HEK293 (cell line): ENCODE data around the gene SLC25A19.

Experiments used
- CTCF ChIA-PET: fragments of 350-600 bp; formaldehyde crosslinking; extraction: SDS; loops from one replicate; lab custom pipeline; 2021; ENCODE audit warnings: antibody characterized with exemption; lab: Yijun Ruan, JAX
- POLR2A ChIA-PET: fragments of 300-600 bp; formaldehyde crosslinking; extraction: SDS; loops from one replicate; lab custom pipeline; 2020; ENCODE audit warnings: antibody characterized with exemption, inconsistent platforms; lab: Yijun Ruan, JAX
- H3K27ac ChIP-seq: fragments of 200-500 bp; sonication (Bioruptor generic); 2 replicates; pipeline ENCODE4 v1.5.1; 2014; ENCODE audit warnings: low read depth, low read length, control low read depth, inconsistent platforms; ENCODE audit errors: extremely low read depth
- H3K36me3 ChIP-seq, 2 experiments: fragments of 200-500 bp in 1 of 2; sonication (Bioruptor generic) in 1 of 2; 1 replicate in 1 of 2; 2 replicates in 1 of 2; pipeline ENCODE4 v1.5.1; 2014 to 2017; ENCODE audit warnings: inconsistent platforms in 2 of 2, low read length in 2 of 2; ENCODE audit not compliant: control insufficient read depth in 2 of 2, insufficient read depth in 1 of 2
- H3K4me1 ChIP-seq: fragments of 200-500 bp; sonication (Bioruptor generic); 2 replicates; pipeline ENCODE4 v1.5.1; 2014; ENCODE audit warnings: mild to moderate bottlenecking, low read length, inconsistent platforms; ENCODE audit not compliant: control insufficient read depth, insufficient read depth
- H3K4me3 ChIP-seq: 2 replicates; pipeline ENCODE4 v1.5.1; 2011; ENCODE audit warnings: low read depth, mild to moderate bottlenecking, control low read depth, low read length, moderate library complexity
- H3K9me3 ChIP-seq: fragments of 200-500 bp; sonication (Bioruptor generic); 2 replicates; pipeline ENCODE4 v1.5.1; 2014; ENCODE audit warnings: low read depth, low read length, inconsistent platforms; ENCODE audit not compliant: control insufficient read depth, insufficient read depth
- HOXD13 ChIP-seq: sonication (generic); formaldehyde crosslinking; IDR thresholded peaks from 2 replicates; pipeline ENCODE4 v1.8.0; 2022; ENCODE audit warnings: missing genetic modification reagents, borderline replicate concordance
- KLF17 ChIP-seq: fragments of 450-650 bp; formaldehyde crosslinking; IDR thresholded peaks from 2 replicates; pipeline ENCODE4 v1.5.1; 2016; ENCODE audit warnings: missing biosample characterization, missing genetic modification characterization
- SCRT1 ChIP-seq: fragments of 450-650 bp; formaldehyde crosslinking; IDR thresholded peaks from 2 replicates; pipeline ENCODE4 v1.5.1; 2016; ENCODE audit warnings: missing biosample characterization, missing genetic modification characterization, borderline replicate concordance
- SCRT2 ChIP-seq: fragments of 450-650 bp; formaldehyde crosslinking; IDR thresholded peaks from 2 replicates; pipeline ENCODE4 v1.5.1; 2016; ENCODE audit warnings: missing biosample characterization, missing genetic modification characterization
- ZBTB7A ChIP-seq: fragments of 450-650 bp; formaldehyde crosslinking; IDR thresholded peaks from 2 replicates; pipeline ENCODE4 v1.5.1; 2016; ENCODE audit warnings: low read depth, missing biosample characterization, missing genetic modification characterization
- ZNF121 ChIP-seq: fragments of 450-650 bp; formaldehyde crosslinking; IDR thresholded peaks from 2 replicates; pipeline ENCODE4 v1.5.1; 2016; ENCODE audit warnings: missing biosample characterization, missing genetic modification characterization
- ZNF341 ChIP-seq: fragments of 450-650 bp; formaldehyde crosslinking; IDR thresholded peaks from 2 replicates; pipeline ENCODE4; 2016; ENCODE audit warnings: low read depth, missing biosample characterization, missing genetic modification characterization
- ZNF354C ChIP-seq: fragments of 450-650 bp; formaldehyde crosslinking; IDR thresholded peaks from 2 replicates; pipeline ENCODE4 v1.5.1; 2016; ENCODE audit warnings: missing biosample characterization, missing genetic modification characterization, low read depth, borderline replicate concordance
- ZNF426 ChIP-seq: fragments of 450-650 bp; formaldehyde crosslinking; IDR thresholded peaks from 2 replicates; pipeline ENCODE4 v1.5.1; 2017; ENCODE audit warnings: missing biosample characterization, missing genetic modification characterization, mild to moderate bottlenecking, inconsistent platforms, moderate library complexity
- ZNF560 ChIP-seq: fragments of 450-650 bp; formaldehyde crosslinking; IDR thresholded peaks from 2 replicates; pipeline ENCODE4 v1.5.1; 2017; ENCODE audit warnings: missing biosample characterization, missing genetic modification characterization, borderline replicate concordance
- ZNF600 ChIP-seq: fragments of 450-650 bp; formaldehyde crosslinking; IDR thresholded peaks from 2 replicates; pipeline ENCODE4 v1.5.1; 2016; ENCODE audit warnings: missing biosample characterization, missing genetic modification characterization
- ZNF664 ChIP-seq: fragments of 450-650 bp; formaldehyde crosslinking; IDR thresholded peaks from 2 replicates; pipeline ENCODE4 v1.5.1; 2016; ENCODE audit warnings: missing biosample characterization, missing genetic modification characterization
- ZNF791 ChIP-seq: fragments of 450-650 bp; formaldehyde crosslinking; IDR thresholded peaks from 2 replicates; pipeline ENCODE4 v1.5.1; 2016; ENCODE audit warnings: missing biosample characterization, missing genetic modification characterization
- ZSCAN23 ChIP-seq: fragments of 450-650 bp; formaldehyde crosslinking; IDR thresholded peaks from 2 replicates; pipeline ENCODE4 v1.5.1; 2016; ENCODE audit warnings: missing biosample characterization, missing genetic modification characterization
- ZXDB ChIP-seq: fragments of 450-650 bp; formaldehyde crosslinking; IDR thresholded peaks from 2 replicates; pipeline ENCODE4 v1.5.1; 2016; ENCODE audit warnings: missing biosample characterization, missing genetic modification characterization
- TF ChIP-seq, protein P1 (sequence below): fragments of 450-650 bp; formaldehyde crosslinking; IDR thresholded peaks from 2 replicates; pipeline ENCODE4 v1.5.1; 2016; ENCODE audit warnings: missing biosample characterization, missing genetic modification characterization
- TF ChIP-seq, protein P2 (sequence below): fragments of 450-650 bp; formaldehyde crosslinking; IDR thresholded peaks from 2 replicates; pipeline ENCODE4 v1.5.1; 2016; ENCODE audit warnings: missing biosample characterization, missing genetic modification characterization
- TF ChIP-seq, protein P3 (sequence below): fragments of 450-650 bp; formaldehyde crosslinking; IDR thresholded peaks from 2 replicates; pipeline ENCODE4 v1.5.1; 2017; ENCODE audit warnings: missing biosample characterization, missing genetic modification characterization

SLC25A19 gene

DNA sequence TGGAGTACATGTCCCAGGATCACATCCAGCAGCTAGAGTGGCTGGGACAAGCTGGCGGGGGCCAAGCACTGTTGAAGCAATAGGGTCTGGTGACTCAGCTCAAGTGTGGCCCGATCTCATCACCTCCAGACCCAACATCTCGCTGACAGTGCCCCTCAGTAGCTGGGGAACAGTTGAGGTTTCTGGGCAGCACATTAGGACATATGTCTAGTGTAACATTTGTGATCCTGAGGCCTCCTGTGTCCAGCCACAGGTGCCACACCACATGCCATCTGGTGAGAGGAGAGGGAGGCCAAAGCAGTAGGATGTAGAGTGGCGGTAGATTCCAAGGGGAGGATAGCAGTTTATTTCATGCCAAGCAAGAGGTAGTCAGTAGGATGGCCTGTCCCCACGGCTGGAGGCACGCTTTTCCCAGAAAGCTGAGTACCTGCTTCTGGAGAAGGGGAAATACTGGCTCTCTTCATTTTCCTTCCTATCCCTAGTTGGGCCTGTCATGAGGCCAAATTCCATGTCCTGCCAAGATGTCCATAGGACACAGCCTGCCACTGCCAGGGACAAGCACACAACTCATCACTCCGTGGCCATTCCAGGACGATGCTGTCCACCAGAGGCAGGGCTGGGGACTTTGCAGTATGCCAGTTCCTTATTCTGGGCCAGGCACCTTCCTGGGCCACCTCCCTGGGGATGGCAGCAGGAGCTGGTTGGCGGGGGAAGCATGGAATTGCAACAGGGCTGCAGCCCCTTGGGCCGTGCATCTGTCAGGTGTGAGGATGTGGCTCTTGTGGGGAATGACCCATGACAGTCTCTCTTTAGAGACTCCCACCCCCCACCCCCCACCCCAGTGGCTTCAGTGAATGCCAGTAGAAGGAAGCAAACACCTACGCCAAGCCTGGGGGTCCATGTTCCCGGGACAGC is 51.9 kb downstream of the SLC25A19 start (continued):
- TF ChIP-seq, protein P1, sequence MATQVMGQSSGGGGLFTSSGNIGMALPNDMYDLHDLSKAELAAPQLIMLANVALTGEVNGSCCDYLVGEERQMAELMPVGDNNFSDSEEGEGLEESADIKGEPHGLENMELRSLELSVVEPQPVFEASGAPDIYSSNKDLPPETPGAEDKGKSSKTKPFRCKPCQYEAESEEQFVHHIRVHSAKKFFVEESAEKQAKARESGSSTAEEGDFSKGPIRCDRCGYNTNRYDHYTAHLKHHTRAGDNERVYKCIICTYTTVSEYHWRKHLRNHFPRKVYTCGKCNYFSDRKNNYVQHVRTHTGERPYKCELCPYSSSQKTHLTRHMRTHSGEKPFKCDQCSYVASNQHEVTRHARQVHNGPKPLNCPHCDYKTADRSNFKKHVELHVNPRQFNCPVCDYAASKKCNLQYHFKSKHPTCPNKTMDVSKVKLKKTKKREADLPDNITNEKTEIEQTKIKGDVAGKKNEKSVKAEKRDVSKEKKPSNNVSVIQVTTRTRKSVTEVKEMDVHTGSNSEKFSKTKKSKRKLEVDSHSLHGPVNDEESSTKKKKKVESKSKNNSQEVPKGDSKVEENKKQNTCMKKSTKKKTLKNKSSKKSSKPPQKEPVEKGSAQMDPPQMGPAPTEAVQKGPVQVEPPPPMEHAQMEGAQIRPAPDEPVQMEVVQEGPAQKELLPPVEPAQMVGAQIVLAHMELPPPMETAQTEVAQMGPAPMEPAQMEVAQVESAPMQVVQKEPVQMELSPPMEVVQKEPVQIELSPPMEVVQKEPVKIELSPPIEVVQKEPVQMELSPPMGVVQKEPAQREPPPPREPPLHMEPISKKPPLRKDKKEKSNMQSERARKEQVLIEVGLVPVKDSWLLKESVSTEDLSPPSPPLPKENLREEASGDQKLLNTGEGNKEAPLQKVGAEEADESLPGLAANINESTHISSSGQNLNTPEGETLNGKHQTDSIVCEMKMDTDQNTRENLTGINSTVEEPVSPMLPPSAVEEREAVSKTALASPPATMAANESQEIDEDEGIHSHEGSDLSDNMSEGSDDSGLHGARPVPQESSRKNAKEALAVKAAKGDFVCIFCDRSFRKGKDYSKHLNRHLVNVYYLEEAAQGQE (tag by site-specific recombination) = no peak
- TF ChIP-seq SCRT1 (tag by site-specific recombination) (0 out of 2 replicates have a peak, but pooled peaks have one; percentile 21), SCRT2 (tag by site-specific recombination) (peak; percentile 60; the same call in 1 of the 2 replicates)

DNA sequence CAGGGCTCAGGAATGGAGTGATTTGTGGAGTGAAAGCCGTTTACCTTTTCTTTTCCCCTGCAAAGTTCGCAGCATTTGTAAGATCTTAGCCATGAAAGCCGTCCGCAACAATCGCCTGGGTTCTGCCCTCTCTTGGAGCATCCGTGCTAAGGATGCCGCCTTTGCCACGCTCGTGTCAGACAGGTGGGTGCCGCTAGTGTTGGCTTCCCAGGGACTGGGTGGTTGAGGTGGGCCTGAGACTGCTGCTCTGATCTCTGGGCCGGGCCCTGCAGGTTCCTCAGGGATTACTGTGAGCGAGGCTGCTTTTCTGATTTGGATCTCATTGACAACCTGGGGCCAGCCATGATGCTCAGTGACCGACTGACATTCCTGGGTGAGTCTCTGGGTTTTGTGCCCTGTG is 56.4 kb downstream of the SLC25A19 start:
- Histone ChIP-seq H3K36me3 (peaks cover 68 to 92% of the 10 kb centered on the region in 2 experiments), H3K4me3 (no peak overlapping the region), H3K4me1 (no peaks in the 10 kb centered on the region), H3K9me3 (no peaks in the 10 kb centered on the region), H3K27ac (no peak overlapping the region)
- ChIA-PET CTCF (interaction anchor here (1.2 to 5.7 kb wide), 2 partner anchors 7 to 119 kb away, joined by 3 to 54 read pairs; no protein-coding TSS in a partner anchor), POLR2A (interaction anchor here (1.1 kb wide), 1 partner anchor 10 kb away, joined by 3 read pairs; no protein-coding TSS in a partner anchor)
- TF ChIP-seq ZNF341 (no peak), ZXDB (tag by site-specific recombination) (no peak), ZBTB7A (tag by site-specific recombination) (no peak), ZNF560 (no peak), ZSCAN23 (tag by site-specific recombination) (no peak), ZNF791 (tag by site-specific recombination) (no peak), ZNF600 (tag by site-specific recombination) (peak; percentile 51; the same call in 1 of the 2 replicates)

DNA sequence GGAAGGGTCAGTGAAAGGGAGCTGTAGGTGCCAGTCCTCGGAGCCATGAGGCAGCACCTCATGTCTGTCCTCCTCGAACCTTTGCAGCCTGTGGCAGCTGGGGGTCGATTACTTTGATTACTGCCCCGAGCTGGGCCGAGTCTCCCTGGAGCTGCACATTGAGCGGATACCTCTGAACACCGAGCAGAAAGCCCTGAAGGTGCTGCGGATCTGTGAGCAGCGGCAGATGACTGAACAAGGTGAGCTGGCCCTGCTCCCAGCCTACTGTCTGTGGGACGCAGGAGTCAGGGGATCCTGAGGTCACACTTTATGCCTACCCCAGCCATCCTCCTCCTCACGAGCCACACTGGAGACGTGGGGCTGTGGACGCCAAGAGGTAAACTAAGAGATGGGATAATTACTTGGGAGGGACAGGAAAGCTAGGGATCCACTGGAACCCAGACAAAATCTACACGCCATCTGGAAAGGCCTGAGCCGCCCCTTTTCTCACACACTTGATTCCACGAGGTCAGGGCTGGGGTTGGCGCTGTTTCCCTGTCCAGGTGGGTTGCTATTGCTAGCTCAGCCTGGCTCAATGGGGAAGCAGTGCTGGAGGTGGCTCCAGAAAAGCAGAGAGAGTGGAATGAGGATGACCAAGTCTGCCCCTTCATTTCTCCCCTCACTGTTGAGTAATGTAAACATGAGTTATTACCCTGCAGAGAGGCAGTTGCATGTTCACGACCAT is 57.3 kb downstream of the SLC25A19 start:
- ChIA-PET POLR2A (interaction anchor here (1.1 kb wide), 1 partner anchor 9 kb away, joined by 3 read pairs; no protein-coding TSS in a partner anchor), CTCF (interaction anchor here (0.6 to 5.7 kb wide), 3 partner anchors 8 to 118 kb away, joined by 3 to 54 read pairs (median 5); no protein-coding TSS in a partner anchor)

More for the DNA sequence above, 57.3 kb downstream of the SLC25A19 start:
- no peak overlapping the region for H3K4me3 ChIP-seq
- H3K27ac ChIP-seq = no peak overlapping the region
- peaks cover 68 to 92% of the 10 kb centered on the region in 2 experiments for H3K36me3 ChIP-seq
- TF ChIP-seq, protein P1 (tag by site-specific recombination) = no peak
- no peak for TF ChIP-seq KLF17 (tag by site-specific recombination)
- TF ChIP-seq, protein P2, sequence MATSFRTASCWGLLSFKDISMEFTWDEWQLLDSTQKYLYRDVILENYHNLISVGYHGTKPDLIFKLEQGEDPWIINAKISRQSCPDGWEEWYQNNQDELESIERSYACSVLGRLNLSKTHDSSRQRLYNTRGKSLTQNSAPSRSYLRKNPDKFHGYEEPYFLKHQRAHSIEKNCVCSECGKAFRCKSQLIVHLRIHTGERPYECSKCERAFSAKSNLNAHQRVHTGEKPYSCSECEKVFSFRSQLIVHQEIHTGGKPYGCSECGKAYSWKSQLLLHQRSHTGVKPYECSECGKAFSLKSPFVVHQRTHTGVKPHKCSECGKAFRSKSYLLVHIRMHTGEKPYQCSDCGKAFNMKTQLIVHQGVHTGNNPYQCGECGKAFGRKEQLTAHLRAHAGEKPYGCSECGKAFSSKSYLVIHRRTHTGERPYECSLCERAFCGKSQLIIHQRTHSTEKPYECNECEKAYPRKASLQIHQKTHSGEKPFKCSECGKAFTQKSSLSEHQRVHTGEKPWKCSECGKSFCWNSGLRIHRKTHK (tag by site-specific recombination) = no peak
- TF ChIP-seq ZNF354C (tag by site-specific recombination) = no peak
- no peak for TF ChIP-seq ZNF664 (tag by site-specific recombination)
- TF ChIP-seq, protein P3, sequence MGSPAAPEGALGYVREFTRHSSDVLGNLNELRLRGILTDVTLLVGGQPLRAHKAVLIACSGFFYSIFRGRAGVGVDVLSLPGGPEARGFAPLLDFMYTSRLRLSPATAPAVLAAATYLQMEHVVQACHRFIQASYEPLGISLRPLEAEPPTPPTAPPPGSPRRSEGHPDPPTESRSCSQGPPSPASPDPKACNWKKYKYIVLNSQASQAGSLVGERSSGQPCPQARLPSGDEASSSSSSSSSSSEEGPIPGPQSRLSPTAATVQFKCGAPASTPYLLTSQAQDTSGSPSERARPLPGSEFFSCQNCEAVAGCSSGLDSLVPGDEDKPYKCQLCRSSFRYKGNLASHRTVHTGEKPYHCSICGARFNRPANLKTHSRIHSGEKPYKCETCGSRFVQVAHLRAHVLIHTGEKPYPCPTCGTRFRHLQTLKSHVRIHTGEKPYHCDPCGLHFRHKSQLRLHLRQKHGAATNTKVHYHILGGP (tag by site-specific recombination) = no peak
- no peak for TF ChIP-seq HOXD13 (CRISPR knock-in tag)
- no peak for TF ChIP-seq ZNF121 (tag by site-specific recombination)
- no peak for TF ChIP-seq ZNF426 (tag by site-specific recombination)
- H3K9me3 ChIP-seq = no peaks in the 10 kb centered on the region
- H3K4me1 ChIP-seq = no peaks in the 10 kb centered on the region
